CD4-positive, alpha-beta T cell treated with Interleukin-12 subunit alpha and Interleukin-12 subunit beta, for 1 hour (primary cell): ENCODE results near the gene YEATS4.

ENCODE experiments used
- DNase-seq: peaks from one replicate; pipeline ENCODE4 v3.0.0-alpha.2; 2020

YEATS4 gene

DNA sequence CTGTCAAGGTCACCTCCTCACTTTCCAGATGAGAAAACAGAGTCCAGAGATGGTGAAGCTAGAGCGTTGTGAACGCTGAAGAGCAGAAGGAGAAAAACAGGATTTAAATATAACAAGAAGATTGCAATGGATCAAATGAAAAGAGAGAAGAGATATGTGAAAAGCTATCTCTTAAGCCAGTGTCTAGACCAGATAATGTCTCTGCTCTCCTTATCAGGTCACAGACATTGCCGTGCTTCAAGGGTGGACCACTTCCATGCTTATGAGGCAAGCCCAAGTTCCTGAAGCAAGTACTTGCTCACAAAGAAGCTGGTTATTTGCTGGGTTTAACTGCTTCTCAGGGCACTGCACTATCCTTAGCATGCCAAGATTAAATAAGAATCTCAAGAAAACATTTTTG lies 79.0 kb downstream of the YEATS4 start:
- DNase-seq, result no peak

DNA sequence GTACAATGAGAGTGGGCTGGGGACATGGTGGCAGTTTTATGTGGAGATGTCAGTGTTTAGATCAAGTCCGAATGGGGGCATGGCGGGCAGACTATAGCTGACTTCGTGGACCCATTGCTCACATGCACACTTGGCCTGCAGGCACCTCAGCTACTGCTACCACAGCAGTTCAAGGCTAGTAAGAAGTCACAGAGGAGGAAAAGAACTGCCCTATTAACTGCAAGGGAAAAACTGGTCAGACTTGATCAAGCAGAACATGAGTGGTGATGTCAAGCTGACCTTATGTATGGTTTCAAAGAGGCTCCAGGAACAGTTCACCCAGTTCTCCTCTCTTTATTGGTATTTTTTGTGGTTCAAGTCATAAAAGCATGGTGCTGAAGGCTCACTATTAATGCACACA lies 80.5 kb downstream of the YEATS4 start:
- no peak for DNase-seq
